ENCODE data around the gene KCNG3.

KCNG3 gene, protein sequence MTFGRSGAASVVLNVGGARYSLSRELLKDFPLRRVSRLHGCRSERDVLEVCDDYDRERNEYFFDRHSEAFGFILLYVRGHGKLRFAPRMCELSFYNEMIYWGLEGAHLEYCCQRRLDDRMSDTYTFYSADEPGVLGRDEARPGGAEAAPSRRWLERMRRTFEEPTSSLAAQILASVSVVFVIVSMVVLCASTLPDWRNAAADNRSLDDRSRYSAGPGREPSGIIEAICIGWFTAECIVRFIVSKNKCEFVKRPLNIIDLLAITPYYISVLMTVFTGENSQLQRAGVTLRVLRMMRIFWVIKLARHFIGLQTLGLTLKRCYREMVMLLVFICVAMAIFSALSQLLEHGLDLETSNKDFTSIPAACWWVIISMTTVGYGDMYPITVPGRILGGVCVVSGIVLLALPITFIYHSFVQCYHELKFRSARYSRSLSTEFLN

GRCh38 chr2:42493468-42494354 is at the start of gene KCNG3:
KCNG3 (minus strand) TSS chr2:42493982; CDS start chr2:42493501, 481 bp downstream.
- no peak for DNase-seq

- DNase-seq, result no peak
These were observed 49.1 kb upstream of the KCNG3 start for GRCh38 chr2:42542871-42543270.

- DNase-seq, result no peak
These were observed 43.7 kb upstream of the KCNG3 start for GRCh38 chr2:42537493-42537892.

- DNase-seq, result no peak
These were observed 38.6 kb upstream of the KCNG3 start for GRCh38 chr2:42532397-42532796.

DNA sequence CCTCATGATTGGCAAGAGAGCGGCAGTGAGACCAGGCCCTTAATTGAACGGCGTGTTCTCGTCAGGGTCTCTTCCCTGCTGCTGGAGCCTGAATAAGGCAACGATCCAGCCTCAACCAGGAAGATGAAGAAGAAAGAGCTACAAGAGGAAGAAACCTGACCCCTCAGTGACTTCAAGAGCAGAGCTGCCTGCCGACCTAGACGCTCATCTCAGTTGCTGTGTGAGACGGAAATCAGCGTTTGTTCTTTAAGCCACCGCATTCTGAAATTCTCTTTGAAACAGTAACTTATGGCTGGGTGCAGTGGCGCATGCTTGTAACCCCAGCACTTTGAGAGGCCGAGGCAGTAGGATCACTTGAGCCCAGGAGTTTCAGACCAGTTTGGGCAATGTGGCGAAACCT is 29.6 kb upstream of the KCNG3 start:
- no peak for DNase-seq

DNA sequence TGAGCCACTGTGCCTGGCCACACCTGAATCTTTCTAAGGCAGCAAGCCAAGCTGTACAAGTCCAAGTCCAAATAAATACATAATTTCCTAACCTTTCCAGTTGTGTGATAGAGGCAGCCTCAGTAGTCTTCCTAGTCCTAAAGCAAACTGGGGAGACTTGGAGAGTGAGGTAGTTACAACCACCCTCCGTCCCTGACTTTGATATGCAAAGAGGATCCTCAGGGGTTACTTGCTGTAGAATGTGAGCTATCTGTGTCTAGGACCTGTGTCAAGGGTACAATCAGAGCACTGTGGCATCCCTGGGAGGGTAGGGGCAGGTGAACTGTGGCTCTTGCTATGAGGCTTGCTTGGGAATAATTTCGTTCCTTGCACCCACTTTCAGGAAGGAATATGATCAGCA is 28.3 kb upstream of the KCNG3 start:
- DNase-seq, result no peak

DNA sequence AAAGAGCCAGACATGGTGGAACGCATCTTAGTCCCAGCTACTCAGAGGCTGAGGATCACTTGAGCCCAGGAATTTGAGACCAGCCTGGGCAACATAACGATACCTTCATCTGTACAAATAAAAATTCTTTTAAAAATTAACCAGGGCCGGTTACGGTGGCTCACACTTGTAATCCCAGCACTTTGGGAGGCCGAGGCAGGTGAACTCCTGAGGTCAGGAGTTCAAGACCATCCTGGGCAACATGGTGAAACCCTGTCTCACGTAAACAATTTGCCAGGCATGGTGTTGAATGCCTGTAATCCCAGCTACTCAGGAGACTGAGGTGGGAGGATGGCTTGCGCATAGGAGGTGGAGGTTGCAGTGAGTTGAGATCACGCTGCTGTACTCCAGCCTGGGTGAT is 25.8 kb upstream of the KCNG3 start:
- no peak for DNase-seq

DNA sequence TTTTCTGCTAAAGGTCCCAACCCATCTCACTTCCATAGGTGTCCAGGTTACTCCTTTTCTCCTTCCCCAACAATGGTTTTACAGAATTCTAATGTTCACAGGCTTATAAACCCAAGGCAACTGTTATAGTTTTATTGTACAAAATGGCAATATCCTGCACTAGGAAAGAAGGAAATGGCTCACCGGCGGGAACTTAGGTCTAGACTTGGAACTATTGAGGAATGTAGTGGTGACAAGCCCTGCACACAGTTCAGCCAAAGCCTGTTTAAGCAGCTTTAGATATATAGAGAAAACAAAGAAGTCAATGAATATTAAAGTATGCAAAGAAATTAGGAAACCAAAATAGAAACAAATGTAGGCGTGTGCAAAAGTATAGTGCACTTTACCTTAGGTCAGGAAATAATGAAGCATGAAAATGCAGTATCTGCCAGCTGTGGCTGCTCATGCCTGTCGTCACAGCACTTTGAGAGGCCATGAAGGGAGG is 22.7 kb upstream of the KCNG3 start:
- no peak for DNase-seq

GRCh38 chr2:42513252-42513918 is 19.6 kb upstream of the KCNG3 start:
- DNase-seq, result peak; percentile 65

DNA sequence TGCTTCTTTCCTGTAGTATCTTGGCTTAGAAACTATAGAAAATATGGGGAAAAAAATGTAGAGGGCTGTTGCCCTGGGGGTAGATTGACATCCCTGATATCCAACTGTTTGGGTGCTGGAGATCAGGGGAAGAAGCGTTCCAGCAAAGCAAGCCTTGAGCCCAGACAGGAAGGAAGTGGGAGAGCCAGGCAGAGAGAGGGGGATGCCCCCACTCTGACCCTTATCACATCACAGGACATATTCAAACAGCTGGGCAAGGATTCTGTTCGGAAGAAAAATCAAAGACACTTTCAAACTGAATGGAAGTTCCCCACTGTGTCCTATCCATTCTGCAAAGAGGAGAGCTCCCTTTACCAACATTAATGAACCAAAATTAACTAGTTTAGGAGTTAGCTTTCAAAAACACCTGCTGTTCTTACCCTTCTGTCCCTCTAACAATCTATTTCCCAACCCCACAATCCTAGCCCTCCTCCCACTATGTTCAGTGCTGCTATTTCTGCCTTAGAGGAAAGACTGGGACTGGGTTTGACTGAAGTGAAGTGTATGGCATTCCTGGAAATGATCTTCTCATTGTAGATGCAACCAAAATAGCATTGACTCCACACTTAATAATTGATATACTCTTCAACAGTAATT is 16.9 kb upstream of the KCNG3 start:
- DNase-seq, result peak; percentile 47

- DNase-seq, result no peak
These were observed 16.4 kb upstream of the KCNG3 start for GRCh38 chr2:42510191-42510590.

DNA sequence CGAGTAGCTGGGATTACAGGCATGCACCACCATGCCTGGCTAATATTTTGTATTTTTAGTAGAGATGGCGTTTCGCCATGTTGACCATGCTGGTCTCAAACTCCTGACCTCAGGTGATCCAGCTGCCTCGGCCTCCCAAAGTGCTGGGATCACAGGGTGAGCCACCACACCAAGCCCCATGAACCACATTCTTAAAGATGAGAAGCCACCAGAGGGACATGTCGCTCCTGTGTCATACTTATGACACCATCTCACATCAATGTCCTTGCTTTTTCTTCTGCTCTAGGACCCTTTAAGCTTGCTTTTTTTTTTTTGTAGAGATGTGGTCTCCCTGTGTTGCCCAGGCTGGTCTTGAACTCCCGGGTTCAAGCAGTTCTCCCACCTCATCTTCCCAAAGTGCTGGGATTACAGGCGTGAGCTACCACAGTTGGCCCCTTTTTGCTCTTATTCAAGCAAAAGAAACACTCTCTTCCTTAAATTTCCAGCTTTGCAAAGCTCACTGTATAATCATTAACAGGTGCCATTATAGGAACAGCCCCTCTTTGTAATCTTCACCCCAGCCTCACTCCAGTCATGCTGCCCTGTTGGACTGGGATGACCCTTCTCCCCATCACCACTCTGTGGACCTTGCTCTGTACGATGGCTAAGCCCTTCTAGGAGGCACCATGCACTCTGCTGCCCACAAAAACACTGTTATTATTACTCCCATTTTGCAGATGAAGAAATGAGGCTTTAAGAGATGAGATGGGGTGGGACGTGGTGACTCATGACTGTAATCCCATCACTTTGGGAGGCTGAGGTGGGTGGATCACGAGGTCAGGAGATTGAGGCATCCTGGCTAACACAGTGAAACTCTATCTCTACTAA is 10.8 kb upstream of the KCNG3 start:
- no peak for DNase-seq

GRCh38 chr2:42503291-42503690 is 9.5 kb upstream of the KCNG3 start:
- no peak for DNase-seq

GRCh38 chr2:42498497-42498896 is 4.7 kb upstream of the KCNG3 start:
- no peak for DNase-seq

- no peak for DNase-seq
These were observed 1.8 kb upstream of the KCNG3 start for GRCh38 chr2:42495611-42496010.

DNA sequence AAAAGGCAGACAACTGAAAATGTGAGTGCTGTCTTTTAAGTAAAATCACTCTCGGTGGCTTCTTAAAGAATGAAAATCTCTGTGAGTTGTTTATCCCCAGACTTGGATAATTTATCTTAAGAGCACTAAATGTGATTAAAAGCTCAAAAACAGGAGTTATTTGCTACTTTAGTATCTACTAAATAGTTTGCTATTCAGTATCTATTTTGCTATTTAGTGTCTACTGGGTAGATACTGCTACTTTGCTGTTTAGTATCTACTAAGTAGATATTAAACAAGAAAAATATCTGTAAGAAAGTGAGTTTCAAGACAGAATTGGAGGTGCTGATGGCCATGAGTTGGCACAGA is 1.4 kb upstream of the KCNG3 start:
- no peak for DNase-seq

DNA sequence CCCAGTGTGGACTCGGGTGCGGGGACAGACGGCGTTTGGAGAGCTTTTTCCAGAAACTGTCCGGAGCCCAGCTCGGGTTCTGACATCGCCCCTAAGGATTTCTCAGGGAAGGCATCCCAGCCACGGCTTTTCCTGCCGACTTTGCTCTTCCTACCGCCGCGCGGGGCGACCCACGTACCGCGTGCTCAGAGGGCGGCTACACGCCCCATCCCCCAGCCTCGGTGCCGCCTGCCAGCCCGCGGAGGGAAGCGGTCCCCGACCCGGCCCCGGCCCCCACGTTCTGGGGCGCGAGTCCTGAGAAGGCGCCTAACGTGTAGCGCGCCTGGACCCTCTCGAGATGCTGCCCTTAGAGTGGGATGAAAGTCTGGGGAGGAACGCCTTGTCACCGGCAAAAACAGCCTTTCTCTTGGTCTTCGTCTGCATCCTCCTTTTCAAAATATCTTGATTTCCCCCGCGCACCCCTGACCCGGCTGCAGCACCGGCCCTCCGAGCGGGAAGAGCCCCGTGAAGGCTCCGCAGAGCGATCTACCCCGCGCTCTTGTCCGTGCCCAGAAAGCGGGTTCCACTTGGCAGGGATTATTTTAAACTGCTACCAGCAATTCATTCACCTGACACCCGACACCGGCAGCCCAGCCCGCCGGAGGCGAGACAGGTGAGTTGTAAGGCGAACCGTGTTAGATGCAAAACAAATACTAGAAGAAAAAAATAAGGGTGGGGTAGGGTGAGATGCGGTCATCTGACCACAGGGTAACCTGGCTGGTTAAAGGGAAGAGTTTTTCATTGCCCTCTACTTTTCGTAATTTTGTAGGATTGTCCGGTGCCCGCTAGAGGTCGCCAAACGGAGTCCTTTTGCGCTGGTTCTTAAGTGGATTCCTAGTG is 812 bp upstream of the KCNG3 start:
- peak; percentile 82 for DNase-seq

DNA sequence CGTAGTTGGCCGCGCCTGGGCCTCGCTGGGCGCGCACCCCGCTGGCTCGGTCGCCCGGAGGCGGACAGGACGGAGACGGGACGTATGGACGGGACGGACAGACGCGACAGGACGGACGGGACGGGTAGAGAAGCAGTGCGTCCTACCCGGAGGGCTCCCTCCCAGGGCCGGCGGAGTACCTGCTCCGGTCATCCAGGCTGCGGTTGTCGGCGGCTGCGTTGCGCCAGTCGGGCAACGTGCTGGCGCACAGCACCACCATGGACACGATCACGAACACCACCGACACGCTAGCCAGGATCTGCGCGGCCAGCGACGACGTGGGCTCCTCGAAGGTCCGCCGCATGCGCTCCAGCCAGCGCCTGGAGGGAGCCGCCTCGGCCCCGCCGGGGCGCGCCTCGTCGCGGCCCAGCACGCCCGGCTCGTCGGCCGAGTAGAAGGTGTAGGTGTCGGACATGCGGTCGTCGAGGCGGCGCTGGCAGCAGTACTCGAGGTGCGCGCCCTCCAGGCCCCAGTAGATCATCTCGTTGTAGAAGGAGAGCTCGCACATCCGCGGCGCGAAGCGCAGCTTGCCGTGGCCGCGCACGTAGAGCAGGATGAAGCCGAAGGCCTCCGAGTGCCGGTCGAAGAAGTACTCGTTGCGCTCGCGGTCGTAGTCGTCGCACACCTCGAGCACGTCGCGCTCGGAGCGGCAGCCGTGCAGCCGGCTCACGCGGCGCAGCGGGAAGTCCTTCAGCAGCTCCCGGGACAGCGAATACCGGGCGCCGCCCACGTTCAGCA is 903 bp downstream of the KCNG3 start:
- DNase-seq, result no peak

GRCh38 chr2:42488297-42488696 is 5.5 kb downstream of the KCNG3 start:
- DNase-seq, result no peak

Measured in OCI-M1 (cell line).